Glutamatergic neuron (in vitro differentiated cells): Measurements from ENCODE around the gene MUC4. TPM values are rescaled to one million over a fixed set of nuclear protein-coding genes. Genes with fewer than 3 reads are reported as not detected.

Source experiments
- DNase-seq: peaks from one replicate; pipeline ENCODE4 v3.0.0; 2022
- H3K27ac Mint-ChIP-seq: one replicate; pipeline ENCODE4 v1.8.0; 2020; ENCODE audit warnings: mild to moderate bottlenecking, mixed read lengths, inconsistent platforms; ENCODE audit not compliant: unreplicated experiment
- H3K27me3 Mint-ChIP-seq: one replicate; pipeline ENCODE4 v1.8.0; 2020; ENCODE audit warnings: mild to moderate bottlenecking, moderate library complexity, mixed read lengths, inconsistent platforms; ENCODE audit not compliant: unreplicated experiment
- H3K36me3 Mint-ChIP-seq: one replicate; pipeline ENCODE4 v1.8.0; 2020; ENCODE audit warnings: mild to moderate bottlenecking, mixed read lengths, inconsistent platforms; ENCODE audit not compliant: unreplicated experiment
- H3K4me1 Mint-ChIP-seq: one replicate; pipeline ENCODE4 v1.8.0; 2020; ENCODE audit warnings: mild to moderate bottlenecking, low read depth, mixed read lengths, inconsistent platforms; ENCODE audit not compliant: unreplicated experiment
- H3K4me3 Mint-ChIP-seq: one replicate; pipeline ENCODE4 v1.8.0; 2020; ENCODE audit warnings: mild to moderate bottlenecking, mixed read lengths, inconsistent platforms; ENCODE audit not compliant: unreplicated experiment
- H3K9me3 Mint-ChIP-seq: one replicate; pipeline ENCODE4 v1.8.0; 2020; ENCODE audit warnings: mild to moderate bottlenecking, moderate library complexity, mixed read lengths, inconsistent platforms; ENCODE audit not compliant: unreplicated experiment
- CTCF ChIP-seq: fragments of 200-600 bp; sonication (generic); IDR thresholded peaks from one replicate; pipeline ENCODE4 v1.5.0; 2021; ENCODE audit not compliant: partially characterized antibody, unreplicated experiment
- total RNA-seq: library from RNA; stranded (reverse); fragmentation: NEBNext Ultra II Directional; extraction: Animal tissue kit (Norgen Biotek cat#: 25700); gene quantifications from one replicate; pipeline ENCODE4 v1.2.1, GENCODE V29; 2021; ENCODE audit not compliant: unreplicated experiment

MUC4 gene
- total RNA-seq, 1 donor from 2014 or later: 2.5 TPM

- H3K4me1 Mint-ChIP-seq: no peaks in the 10 kb centered on the region
- no peaks in the 10 kb centered on the region for H3K27me3 Mint-ChIP-seq
- H3K36me3 Mint-ChIP-seq: peaks cover 8% of the 10 kb centered on the region
- H3K4me3 Mint-ChIP-seq: no peak overlapping the region
- peaks cover 9% of the 10 kb centered on the region for H3K9me3 Mint-ChIP-seq
- no peak for TF ChIP-seq CTCF
- H3K27ac Mint-ChIP-seq: no peak overlapping the region
- DNase-seq: no peak
Measured at GRCh38 chr3:195704433-195704999, 107.2 kb downstream of the MUC4 start.

- Mint-ChIP-seq H3K9me3 (peaks cover 9% of the 10 kb centered on the region), H3K27ac (no peak overlapping the region), H3K4me3 (no peak overlapping the region), H3K4me1 (peaks cover 2% of the 10 kb centered on the region), H3K27me3 (no peaks in the 10 kb centered on the region), H3K36me3 (peaks cover 8% of the 10 kb centered on the region)
- no peak for DNase-seq
- no peak for TF ChIP-seq CTCF
Measured at GRCh38 chr3:195703776-195704175, 108.0 kb downstream of the MUC4 start.

- TF ChIP-seq CTCF: no peak
- no peak for DNase-seq
- Mint-ChIP-seq H3K9me3 (peaks cover 14% of the 10 kb centered on the region), H3K4me1 (peaks cover 15% of the 10 kb centered on the region), H3K27me3 (peaks cover 6% of the 10 kb centered on the region), H3K27ac (no peak overlapping the region), H3K4me3 (no peak overlapping the region), H3K36me3 (peaks cover 16% of the 10 kb centered on the region)
Measured at GRCh38 chr3:195701042-195701915, 110.5 kb downstream of the MUC4 start.

GRCh38 chr3:195700319-195700718 lies 111.4 kb downstream of the MUC4 start:
- Mint-ChIP-seq H3K4me3 (no peak overlapping the region), H3K36me3 (peaks cover 16% of the 10 kb centered on the region), H3K27me3 (peaks cover 7% of the 10 kb centered on the region), H3K27ac (no peak overlapping the region), H3K4me1 (peaks cover 15% of the 10 kb centered on the region), H3K9me3 (peaks cover 14% of the 10 kb centered on the region)
- DNase-seq: no peak
- TF ChIP-seq CTCF: no peak

GRCh38 chr3:195699860-195700259 lies 111.9 kb downstream of the MUC4 start:
- DNase-seq: no peak
- H3K4me1 Mint-ChIP-seq: peaks cover 15% of the 10 kb centered on the region
- H3K27me3 Mint-ChIP-seq: peaks cover 7% of the 10 kb centered on the region
- H3K36me3 Mint-ChIP-seq: peaks cover 12% of the 10 kb centered on the region
- no peak overlapping the region for H3K4me3 Mint-ChIP-seq
- no peak overlapping the region for H3K27ac Mint-ChIP-seq
- no peak for TF ChIP-seq CTCF
- H3K9me3 Mint-ChIP-seq: peaks cover 14% of the 10 kb centered on the region
